Heart left ventricle (tissue), 13 donors: Measurements from ENCODE around the gene PTPN21.

ENCODE experiments used
- POLR2A ChIP-seq, 2 donors: fragments of 450-650 bp; IDR thresholded peaks; one replicate each; pipeline ENCODE4 v1.6.1; 2017; ENCODE audit warnings: antibody characterized with exemption in 2 of 2, mild to moderate bottlenecking in 2 of 2, moderate library complexity in 2 of 2
- TF ChIP-seq, protein P1 (sequence below), 12 donors: fragments of 200-600 bp; sonication (generic) in 4 of 12; IDR thresholded peaks; one replicate each; pipeline versions ENCODE4 v1.5.0 to v1.8.0; 2018 to 2022; ENCODE audit warnings: antibody characterized with exemption in 12 of 12, mild to moderate bottlenecking in 5 of 12
- donor health status: ischemic (EF 13 %, LVEDD 7.1; RV severe dilation, severe dysfunction).
- donor health status: DM: no; HTN: yes; CAD: no.
- donor health status: DM: no; HTN: no; CAD: no.
- donor health status: ischemic (EF 25% LVEDD 6.9; RV normal size, moderate dysfunction).
- donor health status: ischemic (EF 25% LVEDD 5.7; RV mildly dilated, moderate dysfunction).
- donor health status: ischemic (EF 35%, LVEDD 5.7; RV mildly dilated, moderate dysfunction).
- donor health status: nonischemic (EF 11% LVEDD 7.7; RV severe dilation, severe dysfunction).
- donor health status: DM: yes; HTN: yes; CAD: no.
- donor health status: PGD.
- donor health status: ischemic (EF 29% LVEDD 5.4; RV normal size, mild dysfunction).
- donor health status: nonischemic (EF 23%, LVEDD 6.1; RV moderate dilation, normal function).

DNA sequence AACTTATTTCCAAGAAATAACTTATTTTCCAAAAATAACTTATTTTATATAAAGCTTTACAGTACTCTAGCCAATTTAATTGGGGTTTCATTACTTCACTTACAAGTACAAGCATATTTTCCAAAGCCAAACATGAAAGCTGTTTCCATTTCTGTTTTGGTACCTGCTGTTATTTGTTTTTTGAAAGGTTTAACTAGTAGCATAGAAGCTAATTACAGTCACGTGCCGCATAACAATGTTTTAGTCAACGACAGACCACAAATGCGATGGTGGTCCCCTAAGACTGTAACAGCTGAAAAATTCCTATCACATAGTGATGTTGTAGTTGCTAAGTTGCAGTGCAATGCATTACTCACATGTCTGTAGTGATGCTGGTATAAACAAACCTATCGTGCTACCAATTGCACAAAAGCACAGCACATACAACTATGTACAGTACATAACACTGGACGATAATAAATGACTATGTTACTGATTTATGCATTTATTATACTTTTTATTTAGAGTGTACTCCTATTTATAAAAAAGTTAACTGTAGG is 21.7 kb downstream of the PTPN21 start:
- TF ChIP-seq, protein P1, sequence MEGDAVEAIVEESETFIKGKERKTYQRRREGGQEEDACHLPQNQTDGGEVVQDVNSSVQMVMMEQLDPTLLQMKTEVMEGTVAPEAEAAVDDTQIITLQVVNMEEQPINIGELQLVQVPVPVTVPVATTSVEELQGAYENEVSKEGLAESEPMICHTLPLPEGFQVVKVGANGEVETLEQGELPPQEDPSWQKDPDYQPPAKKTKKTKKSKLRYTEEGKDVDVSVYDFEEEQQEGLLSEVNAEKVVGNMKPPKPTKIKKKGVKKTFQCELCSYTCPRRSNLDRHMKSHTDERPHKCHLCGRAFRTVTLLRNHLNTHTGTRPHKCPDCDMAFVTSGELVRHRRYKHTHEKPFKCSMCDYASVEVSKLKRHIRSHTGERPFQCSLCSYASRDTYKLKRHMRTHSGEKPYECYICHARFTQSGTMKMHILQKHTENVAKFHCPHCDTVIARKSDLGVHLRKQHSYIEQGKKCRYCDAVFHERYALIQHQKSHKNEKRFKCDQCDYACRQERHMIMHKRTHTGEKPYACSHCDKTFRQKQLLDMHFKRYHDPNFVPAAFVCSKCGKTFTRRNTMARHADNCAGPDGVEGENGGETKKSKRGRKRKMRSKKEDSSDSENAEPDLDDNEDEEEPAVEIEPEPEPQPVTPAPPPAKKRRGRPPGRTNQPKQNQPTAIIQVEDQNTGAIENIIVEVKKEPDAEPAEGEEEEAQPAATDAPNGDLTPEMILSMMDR (IDR thresholded peaks at IDR 0.05) = no peak
- no peak for TF ChIP-seq POLR2A (IDR thresholded peaks at IDR 0.05)
